NB4 (cell line): ENCODE results near the gene SYNE1.

Experiments
- DNase-seq: peaks from one replicate; pipeline ENCODE4 v3.0.0; 2010; ENCODE audit warnings: low read depth
- H3K4me3 ChIP-seq: one replicate; pipeline ENCODE4 v1.5.1; 2011; ENCODE audit warnings: mild to moderate bottlenecking, low read depth, low read length, moderate library complexity
- CTCF ChIP-seq: IDR thresholded peaks from one replicate; pipeline ENCODE4 v1.5.1; 2012; ENCODE audit warnings: low read depth, low read length
- MAX ChIP-seq: IDR thresholded peaks from 2 replicates; pipeline ENCODE4 v1.6.1; 2011; ENCODE audit warnings: low read depth, low read length
- MYC ChIP-seq: IDR thresholded peaks from 2 replicates; pipeline ENCODE4 v1.6.1; 2011; ENCODE audit warnings: low read depth, low read length
- POLR2A ChIP-seq: IDR thresholded peaks from 2 replicates; pipeline ENCODE4 v1.6.1; 2011; ENCODE audit warnings: mild to moderate bottlenecking; ENCODE audit not compliant: insufficient read length; ENCODE audit errors: extremely low read depth

Gene SYNE1

GRCh38 chr6:152099446-152100182 lies 537.5 kb downstream of the SYNE1 start:
- no peak overlapping the region for H3K4me3 ChIP-seq
- DNase-seq = no peak
- TF ChIP-seq POLR2A (no peak), CTCF (no peak), MAX (no peak), MYC (no peak)

- H3K4me3 ChIP-seq = no peak overlapping the region
- TF ChIP-seq POLR2A = no peak
- TF ChIP-seq MYC = no peak
- no peak for TF ChIP-seq MAX
- no peak for TF ChIP-seq CTCF
- no peak for DNase-seq
Observed at GRCh38 chr6:152098683-152099082, 538.5 kb downstream of the SYNE1 start.

- TF ChIP-seq CTCF = no peak
Observed at GRCh38 chr6:152096863-152097496, 540.2 kb downstream of the SYNE1 start.

GRCh38 chr6:152094992-152095592 lies 542.1 kb downstream of the SYNE1 start:
- peak; percentile 43; the same call in 1 of the 2 replicates for TF ChIP-seq MAX
- no peak for TF ChIP-seq POLR2A
- TF ChIP-seq CTCF = no peak
- 0 out of 2 replicates have a peak, but pooled peaks have one; percentile 40 for TF ChIP-seq MYC
- H3K4me3 ChIP-seq = no peak overlapping the region
- DNase-seq = peak; percentile 92

More at GRCh38 chr6:152096863-152097496, 540.2 kb downstream of the SYNE1 start:
- no peak overlapping the region for H3K4me3 ChIP-seq
- DNase-seq = no peak

- TF ChIP-seq MYC (no peak), MAX (no peak), CTCF (no peak), POLR2A (no peak)
- no peak overlapping the region for H3K4me3 ChIP-seq
- DNase-seq = no peak
Observed at GRCh38 chr6:152094276-152094675, 542.9 kb downstream of the SYNE1 start.
